GM12874 (cell line): ENCODE results near the gene PSTPIP1.

Experiments
- TF ChIP-seq, protein P1 (sequence below): IDR thresholded peaks from 2 replicates; pipeline ENCODE4 v1.5.1; 2011; ENCODE audit warnings: low read depth, mild to moderate bottlenecking, control low read depth, low read length, moderate library complexity; ENCODE audit not compliant: insufficient read depth

Gene PSTPIP1

DNA sequence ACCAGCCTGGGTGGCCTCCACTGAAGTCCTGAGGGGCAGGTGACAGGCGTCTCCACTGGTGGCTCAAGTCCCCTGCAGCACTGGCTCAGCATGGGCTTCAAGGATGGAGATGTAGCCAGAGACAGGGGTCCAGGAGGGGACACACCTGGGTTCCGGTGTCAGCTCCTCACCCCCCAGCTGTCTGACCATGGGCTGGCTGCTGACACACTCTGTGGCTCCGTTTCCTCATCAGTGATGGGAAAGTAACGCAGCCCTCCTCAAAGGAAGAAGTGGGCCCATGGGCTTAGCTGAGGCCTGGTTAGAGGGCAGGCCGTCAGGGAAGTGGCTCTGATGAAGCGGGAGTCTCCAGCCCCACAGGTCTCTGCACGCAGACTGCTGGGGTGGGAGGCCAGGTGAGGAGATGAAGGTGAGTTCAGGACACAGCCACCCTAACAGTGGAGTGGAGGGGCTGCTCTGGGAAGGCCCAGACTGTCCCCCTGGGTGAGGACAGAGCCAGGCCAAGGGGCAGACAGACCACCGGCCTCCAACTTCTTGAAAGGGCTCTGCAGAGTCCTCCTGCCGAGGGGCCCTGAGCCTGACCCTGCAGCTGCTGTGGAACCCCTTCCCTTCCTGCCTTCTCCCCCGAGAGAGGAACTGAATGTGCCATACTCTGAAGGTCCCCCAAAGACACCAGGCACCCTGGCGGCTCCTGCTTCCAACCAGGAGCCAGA lies 24.0 kb downstream of the PSTPIP1 start:
- TF ChIP-seq, protein P1, sequence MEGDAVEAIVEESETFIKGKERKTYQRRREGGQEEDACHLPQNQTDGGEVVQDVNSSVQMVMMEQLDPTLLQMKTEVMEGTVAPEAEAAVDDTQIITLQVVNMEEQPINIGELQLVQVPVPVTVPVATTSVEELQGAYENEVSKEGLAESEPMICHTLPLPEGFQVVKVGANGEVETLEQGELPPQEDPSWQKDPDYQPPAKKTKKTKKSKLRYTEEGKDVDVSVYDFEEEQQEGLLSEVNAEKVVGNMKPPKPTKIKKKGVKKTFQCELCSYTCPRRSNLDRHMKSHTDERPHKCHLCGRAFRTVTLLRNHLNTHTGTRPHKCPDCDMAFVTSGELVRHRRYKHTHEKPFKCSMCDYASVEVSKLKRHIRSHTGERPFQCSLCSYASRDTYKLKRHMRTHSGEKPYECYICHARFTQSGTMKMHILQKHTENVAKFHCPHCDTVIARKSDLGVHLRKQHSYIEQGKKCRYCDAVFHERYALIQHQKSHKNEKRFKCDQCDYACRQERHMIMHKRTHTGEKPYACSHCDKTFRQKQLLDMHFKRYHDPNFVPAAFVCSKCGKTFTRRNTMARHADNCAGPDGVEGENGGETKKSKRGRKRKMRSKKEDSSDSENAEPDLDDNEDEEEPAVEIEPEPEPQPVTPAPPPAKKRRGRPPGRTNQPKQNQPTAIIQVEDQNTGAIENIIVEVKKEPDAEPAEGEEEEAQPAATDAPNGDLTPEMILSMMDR = no peak

DNA sequence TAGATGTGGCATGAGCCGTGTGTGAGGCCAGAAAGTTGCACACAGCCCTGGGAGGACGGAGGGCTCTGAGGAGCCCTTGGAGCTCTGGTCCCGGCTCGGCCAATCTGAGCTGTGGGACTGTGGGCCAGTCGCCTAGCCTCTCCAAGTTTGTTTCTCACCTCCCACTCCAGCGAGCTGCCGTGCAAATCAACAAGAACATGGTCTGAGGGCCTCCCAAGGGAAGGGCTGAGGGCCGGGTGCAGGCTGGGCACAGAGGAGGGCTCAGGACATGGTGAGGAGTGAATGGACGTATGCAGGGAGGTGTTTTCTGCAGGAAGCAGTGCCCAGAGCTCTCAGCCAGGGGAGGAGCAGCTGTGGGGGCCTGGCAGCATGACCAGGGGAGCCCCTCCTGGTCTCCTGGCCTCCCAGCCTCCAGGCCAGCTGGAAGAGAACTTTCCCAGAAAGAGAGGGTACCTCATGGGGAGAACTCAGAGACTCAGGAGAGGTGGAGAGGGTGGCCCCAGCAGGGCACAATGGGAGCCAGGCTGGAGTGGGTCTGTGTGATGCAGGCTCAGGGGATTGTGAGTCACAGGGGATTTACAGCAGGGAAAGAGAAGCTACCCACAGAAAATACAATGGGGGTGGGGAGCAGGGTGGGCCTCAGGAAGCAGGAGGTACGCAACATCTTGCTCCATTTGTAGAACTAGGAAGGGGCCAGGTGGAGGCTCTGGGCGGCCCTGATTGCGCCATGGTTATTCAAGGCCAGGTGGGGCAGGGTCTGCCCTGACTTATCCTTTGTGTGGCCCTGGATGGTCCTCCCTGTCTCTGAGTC lies 24.8 kb downstream of the PSTPIP1 start:
- TF ChIP-seq, protein P1 = no peak

DNA sequence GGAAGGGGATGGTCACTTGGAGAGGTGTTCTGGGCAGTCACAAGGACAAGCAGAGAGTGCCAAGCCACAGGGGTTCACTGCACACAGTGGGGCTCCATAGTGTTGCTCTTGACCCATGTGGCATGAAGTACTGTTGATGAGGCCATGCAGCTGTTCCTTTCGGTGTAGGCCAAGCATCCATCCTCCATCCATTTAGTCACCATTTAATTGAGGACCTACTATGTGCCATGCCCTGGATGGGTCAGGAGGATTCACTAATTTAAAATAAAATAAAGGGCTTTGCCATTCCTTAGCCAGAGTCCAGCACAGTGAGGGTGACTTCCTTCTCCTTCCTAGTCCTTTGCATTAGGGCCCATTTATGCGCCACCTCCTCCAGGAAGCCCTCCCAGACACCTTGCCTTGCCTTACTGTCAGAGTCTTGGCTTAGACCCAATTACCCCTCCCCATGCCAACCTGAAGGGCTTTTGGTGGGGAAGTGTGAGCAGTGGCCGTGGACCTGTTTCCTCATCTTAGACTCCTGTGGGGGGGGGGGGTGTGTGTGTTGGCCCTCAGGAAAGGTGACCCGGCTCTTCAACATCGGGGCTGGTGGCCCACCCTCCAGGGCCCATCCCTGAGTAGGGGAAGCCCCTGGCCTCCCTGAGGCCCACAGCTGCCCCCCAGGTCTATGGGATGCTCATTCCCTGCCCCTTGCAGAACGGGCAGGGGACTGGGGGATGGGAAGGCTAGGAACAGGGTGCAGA lies 25.6 kb downstream of the PSTPIP1 start:
- TF ChIP-seq, protein P1 = no peak

DNA sequence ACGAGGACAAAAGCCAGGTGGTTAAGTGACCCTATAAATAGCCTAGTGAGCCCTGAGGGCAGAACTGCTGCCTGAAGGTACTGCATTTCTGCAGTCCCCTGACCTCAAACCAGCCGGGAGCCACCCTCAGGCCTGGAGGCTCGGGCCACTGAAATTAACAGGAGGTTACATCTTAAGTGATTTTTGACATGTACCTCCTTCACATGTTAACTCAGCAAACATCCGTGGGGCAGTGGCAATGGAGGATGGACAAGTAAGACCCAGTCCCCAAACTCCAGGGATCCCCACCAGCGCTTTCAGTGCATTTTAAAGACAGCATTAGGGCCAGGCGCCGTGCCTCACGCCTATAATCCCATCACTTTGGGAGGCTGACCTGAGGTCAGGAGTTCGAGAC lies 26.2 kb downstream of the PSTPIP1 start:
- TF ChIP-seq, protein P1 = no peak

DNA sequence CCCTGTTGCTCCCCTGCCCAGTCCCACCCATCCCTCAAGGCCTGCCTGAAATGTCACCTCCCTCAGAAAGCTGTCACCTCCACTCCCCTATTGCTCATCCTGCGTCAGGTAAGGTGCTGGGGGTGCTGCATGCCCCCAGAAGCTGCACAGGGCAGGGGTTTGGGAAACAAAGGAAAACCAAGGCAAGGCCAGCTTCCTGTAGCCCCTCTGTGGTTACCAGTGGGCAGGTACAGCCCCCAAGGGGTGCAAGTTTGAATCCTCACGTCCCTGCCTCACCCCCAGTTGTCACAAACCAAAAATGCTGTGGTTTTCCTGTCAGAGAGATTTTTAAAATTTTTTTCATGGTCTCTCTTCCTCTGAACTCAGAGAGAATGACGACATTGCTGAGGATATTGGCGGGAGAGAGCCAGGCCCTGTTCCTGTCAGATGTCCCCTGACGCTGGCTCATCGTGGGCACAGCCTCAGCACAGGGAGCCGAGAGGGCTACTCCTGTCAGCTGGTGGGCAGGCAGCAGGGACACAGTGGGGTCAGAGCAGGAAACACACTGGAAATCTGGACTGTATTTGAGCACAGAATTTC lies 27.0 kb downstream of the PSTPIP1 start:
- TF ChIP-seq, protein P1 = no peak

DNA sequence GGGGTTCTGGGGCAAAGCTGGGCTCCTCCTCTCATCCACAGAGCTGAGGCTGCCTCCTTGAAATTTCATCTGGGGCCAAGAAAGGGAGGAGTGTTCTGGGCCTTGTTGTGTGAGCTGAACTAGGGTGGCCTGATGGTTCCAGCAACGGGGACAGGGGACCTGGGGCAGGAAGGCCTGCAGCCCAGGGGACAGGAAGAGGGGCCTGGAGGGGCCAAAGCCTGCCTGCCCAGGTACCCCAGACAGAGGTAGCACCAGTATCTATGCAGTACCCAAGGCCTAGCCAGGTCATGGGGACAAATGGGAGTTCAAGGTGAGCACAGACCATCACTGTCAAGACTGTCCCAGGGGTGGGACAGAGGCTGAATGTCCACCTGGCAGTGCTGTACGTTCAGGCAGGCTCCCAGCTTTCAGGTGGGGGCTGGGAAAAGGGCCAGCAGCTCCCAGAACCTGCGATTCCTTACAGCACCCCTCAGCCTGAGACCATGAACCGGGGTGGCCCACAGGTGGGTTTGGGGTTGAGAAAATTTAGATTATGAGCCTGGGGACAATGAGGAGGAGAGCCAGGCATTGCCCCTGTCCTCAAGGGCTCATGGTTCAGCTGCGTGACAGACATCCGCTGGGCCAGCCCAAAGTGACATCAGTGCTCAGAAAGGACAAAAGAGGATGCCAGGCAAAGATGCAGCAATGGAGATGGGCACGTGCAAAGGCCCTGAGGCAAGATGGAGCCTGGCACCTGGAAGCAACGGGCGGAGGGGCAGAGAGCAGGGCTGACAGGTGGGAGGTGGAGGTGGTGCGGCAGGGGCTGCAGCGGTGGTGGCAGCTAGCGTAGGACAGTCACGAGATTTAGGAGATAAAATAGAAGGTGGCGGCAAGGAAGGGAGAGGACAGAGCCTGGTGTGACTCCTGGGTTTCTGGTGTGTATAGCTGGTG lies 28.0 kb downstream of the PSTPIP1 start:
- TF ChIP-seq, protein P1 = no peak
